ENCODE data around the gene STUB1.

DNA sequence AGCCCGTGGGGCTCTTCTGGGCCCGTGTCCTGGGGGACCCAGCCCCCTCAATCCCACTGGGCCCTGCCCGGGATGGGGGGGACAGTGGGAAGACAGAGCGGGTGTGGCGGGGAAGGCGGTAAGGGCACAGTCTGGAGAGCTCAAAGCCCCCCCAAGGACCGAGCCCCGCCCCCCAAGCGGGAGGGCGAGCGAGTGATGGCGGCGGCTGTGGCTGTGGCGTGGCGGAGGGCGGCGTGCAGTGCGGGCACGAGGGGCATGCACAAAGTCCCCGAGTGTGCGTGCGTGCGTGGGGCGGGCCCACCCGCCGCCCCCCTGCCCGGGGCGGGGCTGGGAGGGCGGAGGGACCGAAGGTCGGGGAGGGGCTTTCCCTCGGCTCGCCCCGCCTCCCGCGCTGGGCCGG is 13.6 kb downstream of the STUB1 start:
- TF ChIP-seq EZH2 (IDR thresholded peaks at IDR 0.05; ENCODE audit: low read depth, unreplicated experiment): peak; percentile 14
- no peak for TF ChIP-seq CTCF (conservative IDR thresholded peaks at IDR 0.05; ENCODE audit: low read depth in 2 of 2)
- no peak for TF ChIP-seq NANOG (IDR thresholded peaks at IDR 0.05; ENCODE audit: borderline replicate concordance)
- no peak; the same call in 1 of the 2 replicates for TF ChIP-seq POLR2AphosphoS5 (IDR thresholded peaks at IDR 0.05; ENCODE audit: low read depth)
- TF ChIP-seq EZH2phosphoT487 (IDR thresholded peaks at IDR 0.05; ENCODE audit: unreplicated experiment): no peak
- no peak for TF ChIP-seq JUNB (IDR thresholded peaks at IDR 0.05; ENCODE audit: unreplicated experiment)
- TF ChIP-seq CREB1 (CRISPR knock-in tag; IDR thresholded peaks at IDR 0.05; ENCODE audit: low read depth): no peak
- TF ChIP-seq, protein P1, sequence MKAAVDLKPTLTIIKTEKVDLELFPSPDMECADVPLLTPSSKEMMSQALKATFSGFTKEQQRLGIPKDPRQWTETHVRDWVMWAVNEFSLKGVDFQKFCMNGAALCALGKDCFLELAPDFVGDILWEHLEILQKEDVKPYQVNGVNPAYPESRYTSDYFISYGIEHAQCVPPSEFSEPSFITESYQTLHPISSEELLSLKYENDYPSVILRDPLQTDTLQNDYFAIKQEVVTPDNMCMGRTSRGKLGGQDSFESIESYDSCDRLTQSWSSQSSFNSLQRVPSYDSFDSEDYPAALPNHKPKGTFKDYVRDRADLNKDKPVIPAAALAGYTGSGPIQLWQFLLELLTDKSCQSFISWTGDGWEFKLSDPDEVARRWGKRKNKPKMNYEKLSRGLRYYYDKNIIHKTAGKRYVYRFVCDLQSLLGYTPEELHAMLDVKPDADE (IDR thresholded peaks at IDR 0.05): no peak

Measured in GM23338 (cell line).